Activated CD4-positive, alpha-beta T cell treated with anti-CD3 and anti-CD28 coated beads for 48 hours (primary cell): ENCODE data around the gene PCSK1.

Experiments used
- DNase-seq: peaks from one replicate; pipeline ENCODE4 v3.0.0-alpha.2; 2020

Gene PCSK1

DNA sequence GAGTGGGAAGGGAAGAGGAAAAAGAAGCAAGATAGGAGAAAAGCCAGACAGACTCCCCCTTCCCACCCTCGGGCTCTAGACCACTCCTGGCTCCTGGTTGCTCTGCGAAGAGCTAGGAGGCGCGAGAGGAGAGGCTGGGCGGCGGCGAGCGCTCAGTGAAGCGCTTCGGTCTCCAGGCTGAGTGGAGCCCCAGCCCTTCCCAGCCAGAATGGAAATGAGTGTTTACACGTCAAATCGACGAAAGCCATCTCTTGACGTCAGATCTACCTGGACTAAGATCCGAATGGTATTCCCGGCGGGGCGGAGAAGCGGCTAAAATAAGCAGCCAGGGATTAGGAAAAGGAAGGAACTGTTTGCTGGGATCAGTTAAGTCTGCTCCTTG is at the start of gene PCSK1:
Gene PCSK1 (minus strand): TSS at position 183 of the 382 bp plus-strand sequence. CDS start 206 bp downstream, outside the sequence.
- DNase-seq: no peak

DNA sequence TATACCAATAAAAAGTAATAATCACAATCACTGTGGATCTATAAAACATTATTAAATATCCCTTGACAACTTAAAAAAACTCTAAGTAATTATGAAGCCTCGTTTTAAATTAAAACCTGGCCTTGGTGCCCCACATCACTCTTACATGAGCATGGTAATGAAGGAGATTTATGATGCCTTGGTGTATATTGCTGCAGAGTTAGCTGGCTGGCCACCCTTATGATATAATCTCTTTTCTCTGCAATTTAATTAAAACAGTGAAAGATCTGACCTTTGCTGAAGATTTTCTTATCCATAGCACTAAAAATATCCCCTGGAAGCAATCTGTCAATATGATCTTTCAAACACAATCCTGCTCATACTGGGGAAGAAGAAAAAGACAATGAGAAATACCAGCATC is 48.8 kb upstream of the PCSK1 start:
- DNase-seq: no peak

DNA sequence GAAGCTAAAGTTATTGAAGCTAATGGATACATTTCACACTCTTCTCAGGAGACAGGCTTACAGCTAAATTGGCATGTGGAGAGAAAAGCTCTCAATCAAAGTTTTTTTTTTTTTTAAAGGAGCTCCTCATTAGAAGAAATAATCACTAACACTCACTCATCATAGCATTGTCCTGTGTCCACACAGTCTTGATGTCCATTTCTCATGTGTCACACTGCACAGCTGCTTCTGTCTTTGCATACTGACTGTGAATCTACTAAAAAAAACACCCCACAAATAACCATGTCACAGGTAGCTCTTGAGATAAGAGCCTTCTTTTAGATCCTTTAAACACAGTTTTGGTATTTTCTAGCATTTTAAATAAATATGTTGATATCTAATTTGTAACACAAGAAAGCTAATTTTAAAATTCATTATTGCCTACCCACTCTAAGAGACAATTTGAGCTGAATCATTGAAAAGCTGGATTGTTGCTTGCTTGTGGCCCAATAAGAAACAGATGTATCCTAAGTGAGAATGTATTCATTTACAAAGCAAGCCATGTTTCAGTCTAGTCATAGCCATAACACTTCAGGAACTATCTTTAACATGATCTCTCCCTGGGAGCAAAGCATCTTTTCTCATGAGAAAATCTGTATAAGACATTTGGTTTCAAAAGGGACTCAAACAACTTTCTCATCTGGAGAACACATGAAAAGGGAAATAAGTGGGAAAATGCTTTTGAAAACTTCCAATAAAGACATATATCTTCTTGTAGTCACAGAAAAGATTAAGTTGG is 48.1 kb upstream of the PCSK1 start:
- no peak for DNase-seq

DNA sequence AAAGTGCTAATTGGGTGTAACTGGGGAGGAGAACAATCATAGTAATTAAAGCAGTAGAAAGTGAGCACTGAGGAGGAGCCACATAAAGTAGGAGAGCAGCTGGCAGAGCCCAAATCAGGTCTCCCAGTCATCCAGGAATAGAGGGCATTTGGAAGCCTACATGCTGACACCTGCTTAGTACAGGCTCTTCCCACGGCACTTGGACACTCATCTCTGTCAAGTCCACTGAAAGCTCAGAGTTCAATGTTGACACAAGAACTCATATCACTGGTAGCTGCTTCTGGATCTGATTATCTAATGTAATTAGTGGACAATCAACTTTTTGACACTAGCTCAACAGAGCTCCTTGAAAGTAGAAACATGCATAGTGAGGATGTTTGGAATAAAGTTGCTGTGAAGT is 45.9 kb upstream of the PCSK1 start:
- no peak for DNase-seq

DNA sequence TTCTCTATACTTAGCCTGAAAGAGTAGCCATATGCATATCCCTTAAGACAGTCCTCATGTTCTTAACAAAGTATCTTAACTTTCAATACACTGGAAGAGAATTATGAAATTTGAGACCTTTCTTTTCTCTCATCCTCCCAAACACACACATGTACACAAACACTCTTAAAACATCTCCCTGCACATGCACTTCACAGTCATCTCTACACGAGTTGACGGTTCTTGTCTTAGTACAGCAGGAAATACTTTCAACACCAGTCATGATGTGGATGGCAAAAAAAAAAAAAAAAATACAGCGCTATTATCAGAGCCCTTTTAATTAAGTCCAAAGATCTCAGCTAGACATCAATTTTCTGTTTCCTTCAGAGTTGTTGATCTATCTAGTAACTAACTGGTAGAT is 43.6 kb upstream of the PCSK1 start:
- DNase-seq: no peak

DNA sequence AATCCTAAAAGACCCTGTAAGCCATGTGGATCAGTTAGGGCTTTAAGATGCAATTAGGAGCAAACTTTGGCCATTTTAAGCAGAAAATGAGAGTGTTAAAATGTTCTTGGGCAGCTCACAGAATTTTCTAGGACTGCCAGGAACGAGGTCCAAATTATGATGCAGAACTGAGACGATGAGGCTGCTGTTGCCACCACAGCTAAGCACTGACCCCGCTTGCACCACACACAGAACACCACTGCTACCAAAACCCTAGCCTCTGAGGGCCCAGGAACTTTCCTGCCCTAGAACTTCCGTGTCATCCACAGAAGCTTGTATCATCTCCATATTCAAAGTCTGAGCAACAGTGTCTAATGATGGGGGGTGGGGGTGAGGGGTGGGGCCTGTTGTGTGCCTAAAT is 41.0 kb upstream of the PCSK1 start:
- no peak for DNase-seq

DNA sequence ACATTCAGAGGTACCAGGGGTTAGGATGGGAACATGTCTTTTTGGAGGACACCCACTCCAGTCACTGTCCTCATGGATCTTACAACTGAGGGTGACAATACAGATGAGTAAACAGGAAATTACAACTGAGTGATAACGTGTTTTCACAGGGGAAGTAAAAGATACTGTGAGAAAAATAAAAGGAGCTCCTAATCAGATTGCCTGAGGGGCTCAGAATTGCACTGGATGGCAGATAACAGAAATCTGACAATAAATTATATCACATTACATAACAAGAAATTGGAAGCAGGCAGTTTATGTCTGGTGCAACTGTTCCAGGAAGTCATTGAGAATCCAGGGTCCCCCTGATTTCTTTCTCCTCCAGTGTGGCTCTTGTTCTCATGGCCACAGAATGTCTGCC is 40.1 kb upstream of the PCSK1 start:
- no peak for DNase-seq

DNA sequence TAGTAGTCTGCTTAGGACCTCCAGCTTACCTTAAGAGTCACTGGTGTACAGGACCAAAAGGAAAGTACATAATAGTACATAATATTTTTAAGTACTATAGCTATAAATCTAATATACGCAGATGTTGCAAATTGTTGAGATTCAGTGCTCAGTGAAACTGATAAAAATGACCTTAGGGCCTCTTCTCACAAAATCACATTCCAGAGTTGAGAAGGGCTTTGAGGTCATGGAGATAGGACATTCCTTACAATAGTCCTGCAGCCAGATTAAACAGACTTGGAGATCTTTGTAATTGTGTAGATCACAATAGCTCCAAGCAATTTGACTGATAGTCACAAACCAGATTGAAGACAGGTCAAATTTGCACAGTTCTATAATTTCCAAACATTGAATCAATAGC is 37.7 kb upstream of the PCSK1 start:
- no peak for DNase-seq

DNA sequence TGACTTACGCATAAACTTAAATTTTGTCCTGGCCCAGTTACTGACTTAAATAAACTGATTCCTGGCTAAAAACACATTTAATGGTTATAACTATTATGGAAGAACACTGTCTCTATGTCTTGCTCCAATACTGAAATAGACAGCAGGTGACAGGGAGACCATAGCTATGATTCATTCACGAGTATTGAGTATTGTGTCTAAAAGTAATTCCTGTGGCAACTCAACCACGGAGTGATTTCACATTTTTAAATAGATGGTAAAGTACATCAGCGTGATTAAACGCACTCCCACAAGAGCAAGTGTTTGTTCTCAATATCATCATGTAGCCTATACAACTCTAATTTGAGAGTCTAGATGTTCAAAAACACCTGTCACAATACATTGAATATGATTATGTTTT is 35.9 kb upstream of the PCSK1 start:
- no peak for DNase-seq

DNA sequence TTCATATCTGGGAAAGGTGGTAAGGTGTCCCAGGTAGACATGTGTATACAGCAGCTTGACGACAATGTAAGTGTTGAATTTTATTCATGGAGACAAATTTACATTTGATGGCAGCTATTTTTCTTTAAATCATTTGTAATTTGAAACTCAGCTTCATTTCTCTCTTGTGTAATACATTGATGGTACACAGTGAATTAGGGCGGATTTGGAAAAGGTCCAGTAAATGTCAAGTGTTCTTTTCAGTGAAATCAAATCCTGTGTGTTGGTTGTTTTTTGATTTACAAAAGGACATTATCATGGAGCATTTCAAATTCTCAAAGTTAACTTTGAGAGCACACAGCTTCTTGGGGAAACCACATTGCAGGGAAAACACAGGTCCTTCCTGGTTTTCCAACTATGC is 30.0 kb upstream of the PCSK1 start:
- DNase-seq: no peak

DNA sequence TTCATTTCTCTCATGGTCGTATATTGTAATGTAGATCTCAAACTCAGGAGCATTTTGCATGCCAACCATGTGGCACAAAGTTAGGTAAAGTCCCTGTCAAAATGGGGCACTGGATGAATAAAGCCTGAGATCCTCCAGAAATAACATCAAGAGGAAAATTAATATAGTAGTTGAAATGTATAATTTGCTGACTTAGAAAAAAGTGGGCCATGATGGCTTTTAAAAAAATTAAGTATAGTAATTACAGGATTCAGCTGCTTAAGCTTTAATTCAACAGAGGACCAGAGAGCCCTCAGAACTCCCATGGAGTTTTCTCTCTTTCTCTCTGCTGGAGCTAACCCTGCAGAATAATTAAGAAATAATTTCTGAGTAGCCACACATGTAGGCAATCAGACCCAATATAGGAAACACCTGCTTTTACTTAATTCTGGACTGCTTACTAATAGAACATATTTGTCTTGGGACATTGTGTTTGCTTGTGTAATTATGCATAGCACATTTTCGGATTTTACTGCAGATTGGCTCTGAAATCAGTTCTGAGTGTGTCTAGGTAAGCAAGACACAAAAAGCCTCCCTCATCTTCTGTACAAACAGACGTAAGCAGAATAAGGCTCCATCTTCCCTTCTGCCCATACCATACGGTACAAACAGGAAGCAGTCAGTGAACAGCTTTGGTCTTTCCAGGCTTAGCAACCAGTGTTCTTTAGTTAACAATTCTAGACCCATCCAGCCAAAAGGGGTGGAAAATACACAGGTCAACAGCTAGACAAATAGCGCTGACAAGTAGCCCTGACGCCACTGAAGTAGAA is 26.5 kb upstream of the PCSK1 start:
- DNase-seq: no peak

DNA sequence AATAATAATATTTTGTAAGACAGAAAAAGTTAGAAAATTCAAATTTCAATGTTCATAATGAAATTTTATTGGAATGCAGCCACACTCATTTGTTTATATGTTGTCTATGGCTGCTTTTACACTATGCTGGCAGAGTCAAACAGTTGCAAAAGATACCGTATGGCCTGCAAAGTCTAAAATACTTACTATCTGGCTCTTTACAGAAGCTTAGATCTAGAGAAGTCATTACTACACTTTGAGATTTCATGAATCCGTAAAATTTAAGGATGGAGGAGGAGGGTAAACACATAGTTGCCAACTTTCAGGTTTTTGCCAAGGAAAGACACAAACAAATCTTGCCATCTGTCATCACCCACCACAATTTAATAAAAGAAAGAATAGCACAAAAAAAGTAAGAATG is 25.1 kb upstream of the PCSK1 start:
- no peak for DNase-seq

DNA sequence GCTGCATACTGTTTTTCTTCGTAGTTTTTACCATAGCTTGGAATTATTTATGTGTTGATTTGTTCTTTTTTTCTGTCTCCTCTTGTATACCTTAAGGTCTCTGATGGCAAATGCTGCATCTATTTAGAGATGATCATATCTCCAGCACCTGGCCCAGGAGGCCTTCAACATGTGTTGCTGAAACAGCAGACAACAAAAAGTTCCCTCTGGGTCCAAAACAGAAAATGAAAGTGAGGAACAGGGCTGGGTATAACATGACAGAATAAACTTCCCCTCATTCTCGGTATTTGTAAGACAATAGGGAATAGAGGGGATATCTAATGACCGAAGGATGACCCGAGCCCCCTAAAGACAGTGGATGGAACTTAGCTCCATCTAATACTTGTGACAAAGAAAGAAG is 22.7 kb upstream of the PCSK1 start:
- no peak for DNase-seq

DNA sequence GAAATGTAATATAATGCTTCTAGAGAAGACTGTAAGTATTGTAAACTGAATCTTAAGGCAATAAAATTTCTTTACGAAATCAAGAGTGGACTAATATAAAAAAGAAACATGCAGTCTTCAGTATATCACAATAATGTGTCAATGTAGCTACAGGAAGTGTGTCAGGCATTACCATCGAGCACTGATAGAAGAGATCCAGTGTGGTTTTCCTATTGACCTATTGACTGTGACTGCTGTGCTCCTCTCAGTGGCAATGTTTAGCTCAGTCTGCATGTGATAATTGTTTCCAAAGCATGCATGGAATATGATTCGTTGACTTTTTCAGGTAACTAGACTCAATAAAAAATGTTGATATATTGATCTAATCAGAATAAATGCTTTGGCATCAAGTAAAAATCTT is 20.3 kb upstream of the PCSK1 start:
- no peak for DNase-seq

DNA sequence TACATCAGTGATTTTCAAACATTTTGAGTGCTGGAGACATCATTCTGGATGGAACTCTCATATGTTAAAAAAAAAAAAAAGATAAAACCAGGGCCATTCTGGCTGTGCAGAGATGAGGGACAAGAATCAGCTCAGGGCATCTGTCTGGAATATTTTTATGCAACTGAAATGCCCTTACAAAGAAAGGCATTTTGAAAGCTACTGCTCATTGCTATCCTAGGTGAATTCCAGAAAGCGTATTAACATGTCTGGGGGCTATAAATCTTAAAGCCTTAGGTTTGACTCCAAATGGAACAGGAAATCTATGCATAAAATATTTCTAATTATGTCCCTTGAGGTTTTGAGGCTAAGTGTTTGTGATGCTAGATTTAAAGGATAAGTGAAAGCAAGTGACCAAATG is 14.9 kb upstream of the PCSK1 start:
- no peak for DNase-seq

DNA sequence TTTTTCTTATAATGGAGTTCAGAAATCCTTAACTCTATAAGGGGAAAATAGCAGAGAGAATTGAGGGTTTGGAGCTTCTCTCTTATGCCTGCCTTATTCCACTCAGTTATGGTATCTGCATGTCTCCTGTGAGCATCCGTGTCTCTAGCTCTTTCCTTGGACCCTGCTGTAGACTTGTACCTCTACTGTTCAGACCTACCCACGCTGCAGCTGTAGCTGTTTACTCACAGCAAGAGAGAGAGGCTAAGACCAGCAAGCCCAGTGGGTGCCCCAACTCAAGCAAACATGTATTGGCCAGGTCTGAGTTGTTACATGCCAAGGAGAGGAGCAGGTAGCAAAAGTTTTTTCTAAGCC is 7.1 kb upstream of the PCSK1 start:
- DNase-seq: no peak

DNA sequence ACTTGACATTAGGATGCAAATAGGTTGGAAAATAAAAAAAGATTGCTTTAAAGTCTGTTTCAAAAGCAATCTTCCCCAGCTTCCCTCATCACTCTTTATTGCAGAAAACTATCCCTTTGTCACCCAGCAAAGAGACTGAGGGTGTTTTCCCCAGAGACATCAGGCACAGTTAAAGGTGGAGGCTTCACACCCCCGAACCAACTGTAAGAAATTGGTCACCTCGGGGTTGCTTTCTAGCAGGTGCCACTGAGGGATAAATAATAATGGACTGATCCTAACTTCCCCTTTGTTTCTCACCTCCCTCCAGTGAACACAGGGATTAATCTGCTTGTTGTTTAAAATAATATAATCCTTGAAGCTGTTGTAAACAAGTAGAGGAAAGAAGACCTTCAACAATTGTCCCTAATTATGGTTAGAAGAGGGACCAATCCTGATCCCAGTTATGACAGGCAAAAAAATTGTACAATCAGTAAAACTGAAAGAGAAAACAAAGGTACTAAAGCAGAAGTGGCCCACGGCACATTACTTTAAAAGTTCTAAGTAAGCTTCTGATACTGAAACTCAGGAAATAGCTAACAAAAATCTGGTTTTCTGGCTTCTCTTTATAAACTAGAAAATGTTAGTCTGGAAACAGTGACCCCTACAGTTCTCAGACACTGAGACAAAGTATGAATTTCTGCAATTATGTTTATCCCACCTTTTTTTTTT is 6.6 kb upstream of the PCSK1 start:
- DNase-seq: no peak

DNA sequence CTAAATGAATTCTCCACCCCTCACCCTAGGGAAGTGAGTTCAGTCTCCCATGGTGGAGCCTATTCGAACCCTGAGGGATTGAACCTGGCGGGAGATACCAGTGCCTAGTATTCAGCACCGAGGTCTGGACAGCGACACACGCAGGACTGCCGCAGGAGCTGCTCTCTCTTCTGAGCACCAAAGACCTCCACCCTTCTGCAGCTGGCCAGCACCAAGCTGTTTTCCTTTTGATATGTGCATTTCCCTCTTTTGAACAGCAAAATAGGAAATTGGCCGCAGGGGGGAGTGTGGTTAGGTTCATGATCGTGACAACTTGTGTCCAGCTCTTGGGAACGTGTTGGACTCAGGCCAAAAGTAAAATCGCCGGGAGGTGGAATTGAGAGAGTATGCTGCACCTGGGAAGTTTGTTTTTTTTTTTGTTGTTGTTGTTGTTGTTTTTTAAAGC is 1.2 kb upstream of the PCSK1 start:
- peak; percentile 73 for DNase-seq

DNA sequence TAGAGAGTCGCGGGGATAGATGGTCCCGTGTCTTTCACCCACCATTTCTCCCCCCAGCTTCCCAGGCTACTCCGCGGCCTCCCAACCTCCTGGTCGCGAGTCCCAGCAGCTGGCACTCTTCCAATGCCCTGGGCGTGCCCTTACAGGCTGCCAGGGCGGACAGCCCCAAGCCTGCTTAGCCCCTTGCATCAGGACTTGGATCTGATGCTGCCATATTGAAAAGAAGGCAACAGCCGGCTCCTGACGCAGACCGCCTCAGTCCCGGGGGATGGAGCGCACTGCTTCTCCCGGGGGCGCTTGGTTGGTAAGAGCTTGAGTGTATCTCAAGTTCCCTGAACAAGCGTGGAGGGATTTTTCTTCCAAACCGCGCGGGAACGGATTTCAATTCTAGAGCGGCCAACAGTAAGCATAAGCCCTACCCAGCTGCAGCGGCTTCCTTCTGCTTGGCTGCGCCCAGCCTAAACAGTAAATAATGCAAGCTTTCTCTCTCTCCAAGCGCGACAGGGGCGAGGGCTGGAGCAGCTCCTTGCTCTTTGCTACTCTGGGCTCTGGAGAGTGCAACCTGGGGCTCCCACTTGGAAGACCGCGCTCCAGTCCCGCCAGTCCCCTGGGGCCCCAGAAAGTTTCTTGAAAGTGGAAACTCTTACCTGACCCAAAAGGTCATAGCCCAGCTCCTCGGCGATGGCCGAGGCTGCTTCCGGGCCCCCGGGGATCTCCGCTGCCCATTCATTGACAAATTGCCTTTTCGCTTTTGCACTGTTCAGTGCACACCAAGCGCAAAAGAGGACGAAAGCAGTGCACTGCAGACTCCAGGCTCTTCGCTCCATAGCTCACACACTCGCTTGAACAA is 607 bp downstream of the PCSK1 start:
- no peak for DNase-seq

DNA sequence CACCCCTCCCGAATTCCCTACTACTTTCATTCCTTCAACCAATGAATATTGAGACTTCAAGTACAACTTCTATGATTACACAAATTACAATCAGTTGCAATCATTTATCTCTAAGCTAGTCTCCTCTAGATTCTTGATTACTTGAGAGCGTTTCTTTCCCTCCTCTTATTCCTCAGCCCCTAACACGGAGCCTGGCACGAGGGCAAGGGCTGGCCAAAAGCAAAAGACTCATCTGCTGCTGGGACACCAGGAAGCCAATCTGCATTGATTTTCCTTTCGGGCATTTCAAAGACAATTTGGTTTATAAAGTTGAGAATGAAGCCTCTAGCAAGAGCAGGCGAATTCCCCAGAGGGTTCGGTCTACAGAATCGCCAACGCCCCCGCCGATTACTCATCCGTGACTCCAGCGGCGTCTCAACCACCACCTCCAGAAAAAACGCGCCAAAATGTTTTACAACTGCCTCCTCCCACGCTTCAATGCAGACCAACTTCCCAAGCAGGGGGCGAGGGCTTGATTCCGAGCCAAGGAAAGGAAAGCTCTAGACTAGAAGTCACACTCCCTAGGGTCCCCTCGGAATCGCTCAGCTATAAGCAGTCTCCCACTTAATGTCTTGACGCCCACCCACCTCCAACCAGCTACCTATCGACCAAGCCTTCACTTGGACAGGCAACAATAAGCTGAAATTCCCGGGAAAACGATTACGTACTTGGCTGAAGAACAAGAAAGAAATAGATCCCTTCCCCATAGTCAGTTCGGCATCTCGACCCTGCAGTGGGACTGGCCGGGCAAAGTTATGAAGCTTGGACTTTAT is 1.5 kb downstream of the PCSK1 start:
- peak; percentile 55 for DNase-seq

DNA sequence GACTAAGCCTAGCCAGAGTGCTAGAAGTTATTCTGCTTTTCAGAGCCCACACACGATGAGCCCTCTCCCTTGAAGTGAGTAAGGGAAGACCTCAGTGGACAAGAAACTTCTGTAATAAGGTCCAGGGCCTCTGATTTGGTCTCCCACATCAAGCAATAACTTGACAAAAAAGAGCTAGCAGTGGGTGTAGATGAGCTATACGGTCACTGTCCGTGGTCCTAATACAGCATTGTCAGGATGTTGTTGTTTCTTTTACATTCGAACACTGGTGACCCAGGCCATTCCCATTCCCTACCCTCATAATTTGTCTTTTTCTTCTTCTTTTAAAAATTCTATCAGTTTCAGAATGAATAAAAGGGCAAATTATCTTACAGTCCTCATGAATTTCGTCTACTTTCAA is 5.2 kb downstream of the PCSK1 start:
- DNase-seq: no peak

DNA sequence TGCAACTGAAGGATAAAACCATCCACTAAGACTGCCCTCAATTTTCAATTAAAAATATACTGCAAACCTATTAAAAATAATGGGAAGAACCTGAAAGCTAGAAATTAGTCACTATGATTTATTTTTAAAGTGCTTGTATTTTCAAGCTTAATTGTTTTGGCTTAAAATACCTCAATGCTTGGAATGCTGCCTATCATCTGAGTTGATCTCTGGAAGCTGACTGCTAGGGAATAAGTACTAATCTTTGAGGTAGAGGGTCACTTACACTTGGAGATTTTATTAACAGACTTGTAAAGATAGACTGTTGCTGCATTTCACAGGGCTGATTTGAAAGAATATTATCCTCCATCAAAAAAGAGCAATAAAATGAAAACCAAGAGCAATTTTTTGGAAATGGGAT is 6.2 kb downstream of the PCSK1 start:
- no peak for DNase-seq
